Spleen (tissue), 11 donors: Measurements from ENCODE around the gene TNS2. TPM values are rescaled to one million over a fixed set of nuclear protein-coding genes. Genes with fewer than 3 reads are reported as not detected.

Experiments used
- DNase-seq: peaks from one replicate; pipeline ENCODE4 v3.0.0-alpha.2; 2020
- H3K27ac ChIP-seq, 8 donors: fragments of 200-600 bp; sonication (generic) in 7 of 8; 1 replicate in 4 of 8; 2 replicates in 4 of 8; pipeline versions ENCODE4 v1.5.0 to v1.8.0; 2016 to 2021; ENCODE audit warnings: inconsistent platforms in 4 of 8, mild to moderate bottlenecking in 4 of 8, moderate library complexity in 1 of 8
- H3K27me3 ChIP-seq, 7 donors: fragments of 200-600 bp; sonication (generic) in 6 of 7; replicated peaks in 1 of 7; 1 replicate in 4 of 7; 2 replicates in 3 of 7; pipeline versions ENCODE4 v1.5.0 to v1.8.0; 2016 to 2021; ENCODE audit warnings: inconsistent platforms in 3 of 7, mild to moderate bottlenecking in 1 of 7
- H3K36me3 ChIP-seq, 6 donors: fragments of 200-600 bp; sonication (generic) in 5 of 6; 1 replicate in 4 of 6; 2 replicates in 2 of 6; pipeline versions ENCODE4 v1.5.0 to v1.8.0; 2016 to 2021; ENCODE audit warnings: inconsistent platforms in 2 of 6
- H3K4me1 ChIP-seq, 6 donors: fragments of 200-600 bp; sonication (generic) in 5 of 6; 1 replicate in 3 of 6; 2 replicates in 3 of 6; pipeline versions ENCODE4 v1.5.0 to v1.8.0; 2016 to 2021; ENCODE audit warnings: inconsistent platforms in 3 of 6
- H3K4me3 ChIP-seq, 8 donors: fragments of 200-600 bp; sonication (generic) in 7 of 8; 1 replicate in 4 of 8; 2 replicates in 4 of 8; pipeline versions ENCODE4 v1.5.0 to v1.8.0; 2016 to 2021; ENCODE audit warnings: inconsistent platforms in 4 of 8, mild to moderate bottlenecking in 4 of 8, moderate library complexity in 2 of 8
- H3K9me3 ChIP-seq, 8 donors: fragments of 200-600 bp; sonication (generic) in 7 of 8; 1 replicate in 4 of 8; 2 replicates in 4 of 8; pipeline versions ENCODE4 v1.5.0 to v1.8.0; 2016 to 2021; ENCODE audit warnings: inconsistent platforms in 4 of 8
- POLR2A ChIP-seq, 3 donors: fragments of 450-650 bp; IDR thresholded peaks; one replicate each; pipeline ENCODE4 v1.5.1; 2017; ENCODE audit warnings: antibody characterized with exemption in 3 of 3, mild to moderate bottlenecking in 1 of 3
- POLR2AphosphoS5 ChIP-seq, 3 donors: sonication (generic); formaldehyde crosslinking; IDR thresholded peaks; one replicate each; pipeline ENCODE4 v1.5.1; 2017; ENCODE audit warnings: antibody characterized with exemption in 3 of 3
- WGBS, 5 donors: extraction: QIAGEN DNeasy Blood & Tissue Kit in 3 of 5; methylation state at CpG; one replicate each; pipeline versions ENCODE4 v1.1.5 to v1.1.7; 2013 to 2018; 5-methylcytosine and 5-hydroxymethylcytosine counted together
- intact Hi-C: fragments of 100-400 bp; cut with DNase I; formaldehyde crosslinking; loops from one replicate; pipeline ENCODE4 v1.15.0; 2023; ENCODE audit warnings: low total_unique reads
- polyA plus RNA-seq, 3 donors: library from polyadenylated mRNA; stranded (reverse); fragments of 200-250 nt; gene quantifications; one replicate each; pipeline ENCODE4 v1.2.1, GENCODE V29; 2013
- total RNA-seq, 7 donors: library from RNA; depleted of rRNA in 3 of 7; stranded (reverse); fragments of >200 nt in 3 of 7; fragmentation: NEBNext Ultra II Directional in 4 of 7; extraction: Animal tissue kit (Norgen Biotek cat#: 25700) in 4 of 7; gene quantifications; one replicate each; pipeline versions ENCODE4 v1.1.0 to v1.2.1, GENCODE V29; 2016 to 2021
- TF ChIP-seq, protein P1 (sequence below), 11 experiments: fragments of 200-600 bp in 7 of 11; fragments of 450-650 bp in 4 of 11; sonication (generic) in 4 of 11; IDR thresholded peaks in 8 of 11; conservative IDR thresholded peaks in 3 of 11; 1 replicate in 7 of 11; 2 replicates in 4 of 11; pipeline versions ENCODE4 v1.4.0 to v1.8.0; 2016 to 2021; ENCODE audit warnings: antibody characterized with exemption in 11 of 11, inconsistent platforms in 4 of 11, mild to moderate bottlenecking in 1 of 11
- donor health status: healthy with polysubstance abuse.
- donor health status: DM: no; HTN: no; CAD: no; lungs with moderate emphysema.
- donor health status: DM: no; HTN: no; CAD: no.
- donor health status: Bipolar disorder and iron deficiency.
- donor health status: healthy.
- donor health status: DM: no; HTN: no; CAD: no.
- donor health status: DM: yes; HTN: yes; CAD: no.

TNS2 gene
- total and polyA plus RNA-seq, 10 donors = 36.6 to 301 (median 162) TPM

DNA sequence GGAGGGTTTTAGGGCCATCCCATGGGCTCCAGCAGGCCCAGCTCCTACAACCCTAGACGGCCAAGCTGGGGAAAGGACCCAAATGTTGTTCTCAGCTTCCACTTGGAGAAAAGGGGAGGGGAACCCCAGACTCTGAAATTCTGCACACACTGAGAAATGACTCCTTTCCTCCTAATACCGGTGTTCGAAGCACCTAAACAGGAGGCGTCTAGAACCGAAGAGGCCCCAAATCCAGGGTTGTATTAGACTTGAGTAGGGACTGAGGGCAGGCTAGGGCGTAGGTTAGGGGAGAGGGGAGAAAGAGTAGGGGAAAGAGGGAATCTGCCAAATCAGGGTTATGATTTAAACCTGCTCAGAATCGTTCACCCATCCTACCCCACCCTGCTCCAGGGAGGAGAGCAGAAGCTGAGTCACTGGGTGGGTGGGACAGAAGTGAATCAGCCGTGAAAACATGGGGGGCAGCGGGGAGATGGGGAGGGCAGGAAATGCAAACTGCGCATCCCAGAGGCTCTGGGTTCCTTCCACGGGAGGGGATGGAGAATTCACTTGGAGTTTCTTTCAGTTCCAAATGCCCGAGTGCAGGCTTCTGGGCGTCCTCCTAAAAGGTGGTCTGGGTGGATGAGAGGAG lies 48.6 kb downstream of the TNS2 start:
- 40 to 54% (median 48%) methylated on average over 13 of the region's 13 CpGs for WGBS, 5 donors
- no peak for TF ChIP-seq POLR2A (IDR thresholded peaks at IDR 0.05)
- TF ChIP-seq, protein P1, sequence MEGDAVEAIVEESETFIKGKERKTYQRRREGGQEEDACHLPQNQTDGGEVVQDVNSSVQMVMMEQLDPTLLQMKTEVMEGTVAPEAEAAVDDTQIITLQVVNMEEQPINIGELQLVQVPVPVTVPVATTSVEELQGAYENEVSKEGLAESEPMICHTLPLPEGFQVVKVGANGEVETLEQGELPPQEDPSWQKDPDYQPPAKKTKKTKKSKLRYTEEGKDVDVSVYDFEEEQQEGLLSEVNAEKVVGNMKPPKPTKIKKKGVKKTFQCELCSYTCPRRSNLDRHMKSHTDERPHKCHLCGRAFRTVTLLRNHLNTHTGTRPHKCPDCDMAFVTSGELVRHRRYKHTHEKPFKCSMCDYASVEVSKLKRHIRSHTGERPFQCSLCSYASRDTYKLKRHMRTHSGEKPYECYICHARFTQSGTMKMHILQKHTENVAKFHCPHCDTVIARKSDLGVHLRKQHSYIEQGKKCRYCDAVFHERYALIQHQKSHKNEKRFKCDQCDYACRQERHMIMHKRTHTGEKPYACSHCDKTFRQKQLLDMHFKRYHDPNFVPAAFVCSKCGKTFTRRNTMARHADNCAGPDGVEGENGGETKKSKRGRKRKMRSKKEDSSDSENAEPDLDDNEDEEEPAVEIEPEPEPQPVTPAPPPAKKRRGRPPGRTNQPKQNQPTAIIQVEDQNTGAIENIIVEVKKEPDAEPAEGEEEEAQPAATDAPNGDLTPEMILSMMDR (IDR thresholded peaks at IDR 0.05 in 8 of 11, conservative IDR thresholded peaks at IDR 0.05 in 3 of 11) = no peak
- no peak for TF ChIP-seq POLR2AphosphoS5 (IDR thresholded peaks at IDR 0.05)
- H3K9me3 ChIP-seq = no peaks in the 10 kb centered on the region
- no peak for DNase-seq
- peaks cover 16 to 91% (median 53%) of the 10 kb centered on the region in 6 donors for H3K4me1 ChIP-seq
- H3K4me3 ChIP-seq = peak overlapping the region; percentile 32 to 75 (median 52)
- peak overlapping the region; percentile 50 to 88 (median 84) for H3K27ac ChIP-seq
- intact Hi-C loops = loop anchor here (2.0 kb wide), 1 partner anchor 30 kb away; no protein-coding TSS in a partner anchor
- peaks cover 0 to 22% (median 0%) of the 10 kb centered on the region in 7 donors for H3K27me3 ChIP-seq
- H3K36me3 ChIP-seq = peaks cover 0 to 9% (median 0%) of the 10 kb centered on the region in 6 donors

DNA sequence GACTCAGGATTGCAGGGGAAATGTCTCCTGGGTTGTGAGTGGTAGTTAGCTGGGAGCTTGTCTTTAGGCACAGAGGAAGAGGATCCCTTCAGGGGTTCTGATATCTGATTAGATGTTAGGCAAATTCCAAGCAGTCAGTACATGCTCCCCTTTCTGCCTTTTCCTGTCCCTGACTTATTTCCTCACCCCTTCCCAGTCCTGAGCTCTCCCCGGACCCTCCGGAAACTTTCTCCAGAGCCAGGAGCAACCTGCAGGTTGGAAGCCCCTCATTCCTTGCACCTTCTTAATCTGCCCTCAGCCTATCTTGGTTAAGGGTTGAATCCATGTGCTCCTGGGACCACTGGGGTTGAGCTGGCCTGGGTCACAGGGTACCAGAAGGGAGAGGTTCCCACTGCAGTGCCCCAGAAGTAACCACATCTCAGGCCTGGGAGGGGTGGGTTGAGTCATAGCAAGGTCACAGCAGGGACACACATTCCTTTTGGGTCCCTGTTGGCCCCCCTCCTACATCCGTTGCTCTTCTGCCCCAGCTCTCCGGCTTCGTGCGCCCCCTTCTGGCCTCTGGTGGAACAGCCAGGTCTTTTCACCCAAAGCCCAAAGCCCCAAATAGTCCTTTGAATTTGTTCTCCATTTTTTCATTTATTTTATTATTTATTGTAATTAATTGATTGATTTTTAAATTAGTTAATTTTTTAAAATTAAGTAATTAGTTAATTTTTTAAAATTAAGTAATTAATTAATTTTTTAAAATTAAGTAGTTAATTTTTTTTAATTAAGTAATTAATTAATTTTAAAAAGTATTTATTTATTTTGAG lies 49.4 kb downstream of the TNS2 start:
- WGBS, 5 donors = 18 to 28% (median 21%) methylated on average over 6 of the region's 6 CpGs
- Histone ChIP-seq H3K9me3 (no peaks in the 10 kb centered on the region), H3K27me3 (peaks cover 0 to 22% (median 0%) of the 10 kb centered on the region in 7 donors), H3K36me3 (peaks cover 0 to 9% (median 0%) of the 10 kb centered on the region in 6 donors), H3K4me3 (peak overlapping the region in 4 of 8 donors; percentile 54 to 75 (median 60)), H3K4me1 (peaks cover 21 to 91% (median 60%) of the 10 kb centered on the region in 6 donors), H3K27ac (peak overlapping the region; percentile 50 to 88 (median 84))
- intact Hi-C loops = loop anchor here (2.0 kb wide), 1 partner anchor 30 kb away; no protein-coding TSS in a partner anchor
- peak; percentile 96 for DNase-seq
- TF ChIP-seq, protein P1 (IDR thresholded peaks at IDR 0.05 in 8 of 11, conservative IDR thresholded peaks at IDR 0.05 in 3 of 11) = peak; percentile 92 to 98 (median 96)
- TF ChIP-seq POLR2A (IDR thresholded peaks at IDR 0.05) (no peak), POLR2AphosphoS5 (IDR thresholded peaks at IDR 0.05) (peak; percentile 24 to 75 (median 73))

DNA sequence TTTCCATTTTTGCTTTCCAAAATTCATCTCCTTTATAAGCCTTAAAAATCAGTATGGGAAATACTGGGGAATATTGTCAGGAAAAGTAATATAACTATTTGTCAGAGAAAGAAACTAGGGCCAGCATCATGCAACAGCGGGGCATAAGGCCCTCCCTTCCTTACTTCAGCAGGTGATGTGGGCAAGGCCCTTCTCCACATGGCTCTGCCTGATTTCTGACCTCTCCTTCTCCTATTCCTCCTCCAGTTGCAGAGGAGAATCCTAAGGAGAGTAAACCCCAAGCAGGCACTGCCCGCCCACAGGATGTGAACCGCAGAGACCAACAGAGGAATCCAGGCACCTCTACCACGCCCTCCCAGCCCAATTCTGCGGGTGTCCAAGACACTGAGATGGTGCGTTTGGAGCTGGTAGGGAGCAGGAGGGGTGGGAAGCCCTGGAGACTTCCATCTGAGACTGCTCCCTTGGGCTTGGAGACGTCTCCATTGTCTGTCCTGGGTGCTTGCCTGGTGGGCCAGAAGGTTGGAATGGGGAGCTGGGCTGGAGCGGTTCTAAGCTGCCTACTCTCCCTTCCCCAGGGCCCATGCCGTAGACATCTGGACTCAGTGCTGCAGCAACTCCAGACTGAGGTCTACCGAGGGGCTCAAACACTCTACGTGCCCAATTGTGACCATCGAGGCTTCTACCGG lies 50.7 kb downstream of the TNS2 start:
- TF ChIP-seq POLR2A (IDR thresholded peaks at IDR 0.05) = no peak
- TF ChIP-seq POLR2AphosphoS5 (IDR thresholded peaks at IDR 0.05) = no peak
- TF ChIP-seq, protein P1 (IDR thresholded peaks at IDR 0.05 in 8 of 11, conservative IDR thresholded peaks at IDR 0.05 in 3 of 11) = no peak
- intact Hi-C loops = no loop called here
- 87 to 97% (median 94%) methylated on average over 12 to 13 of the region's 13 CpGs for WGBS, 5 donors
- Histone ChIP-seq H3K4me1 (peaks cover 21 to 95% (median 64%) of the 10 kb centered on the region in 6 donors), H3K4me3 (no peak overlapping the region), H3K27ac (peak overlapping the region in 1 of 8 donors; percentile 16), H3K36me3 (peaks cover 0 to 9% (median 0%) of the 10 kb centered on the region in 6 donors), H3K27me3 (peaks cover 0 to 22% (median 0%) of the 10 kb centered on the region in 7 donors), H3K9me3 (no peaks in the 10 kb centered on the region)
- DNase-seq = no peak
